GM10847 (cell line): ENCODE measurements around the gene RNF148.

ENCODE experiments used
- POLR2A ChIP-seq: IDR thresholded peaks from 2 replicates; pipeline ENCODE4 v1.6.1; 2011; ENCODE audit not compliant: insufficient read length; ENCODE audit errors: extremely low read depth

RNF148 gene, protein sequence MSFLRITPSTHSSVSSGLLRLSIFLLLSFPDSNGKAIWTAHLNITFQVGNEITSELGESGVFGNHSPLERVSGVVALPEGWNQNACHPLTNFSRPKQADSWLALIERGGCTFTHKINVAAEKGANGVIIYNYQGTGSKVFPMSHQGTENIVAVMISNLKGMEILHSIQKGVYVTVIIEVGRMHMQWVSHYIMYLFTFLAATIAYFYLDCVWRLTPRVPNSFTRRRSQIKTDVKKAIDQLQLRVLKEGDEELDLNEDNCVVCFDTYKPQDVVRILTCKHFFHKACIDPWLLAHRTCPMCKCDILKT

DNA sequence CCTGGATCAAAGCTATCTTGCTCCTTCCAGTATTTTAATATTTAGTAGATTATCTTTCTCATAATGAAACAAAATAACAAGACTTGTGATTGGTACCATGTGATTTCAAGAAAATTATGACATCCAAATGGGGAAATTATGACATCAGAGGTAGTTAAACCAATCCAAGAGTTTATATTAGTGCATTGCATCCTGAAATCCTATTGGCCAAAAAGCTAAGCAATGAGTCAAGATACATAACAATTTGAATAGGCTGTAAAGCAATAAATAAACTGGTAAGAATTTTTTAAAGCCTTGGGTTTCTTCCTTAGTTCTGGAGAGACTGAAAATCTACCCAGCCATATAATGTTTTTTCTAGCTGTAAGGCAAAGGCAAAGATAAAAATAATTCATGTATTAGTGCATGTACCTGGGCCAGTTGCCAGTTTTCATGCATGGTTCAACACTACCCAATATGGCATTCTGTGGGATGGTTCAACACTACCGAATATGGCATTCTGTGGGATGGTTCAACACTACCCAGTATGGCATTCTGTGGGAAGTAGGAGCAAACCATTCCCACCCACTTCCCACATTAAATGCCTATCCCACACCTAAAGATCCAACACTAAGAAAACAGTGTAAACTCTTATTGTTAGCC, at the start of gene RNF148:
Gene RNF148 (minus strand): TSS at position 51 of the 639 bp plus-strand sequence. CDS start 172 bp downstream, outside the sequence.
- no peak for TF ChIP-seq POLR2A

DNA sequence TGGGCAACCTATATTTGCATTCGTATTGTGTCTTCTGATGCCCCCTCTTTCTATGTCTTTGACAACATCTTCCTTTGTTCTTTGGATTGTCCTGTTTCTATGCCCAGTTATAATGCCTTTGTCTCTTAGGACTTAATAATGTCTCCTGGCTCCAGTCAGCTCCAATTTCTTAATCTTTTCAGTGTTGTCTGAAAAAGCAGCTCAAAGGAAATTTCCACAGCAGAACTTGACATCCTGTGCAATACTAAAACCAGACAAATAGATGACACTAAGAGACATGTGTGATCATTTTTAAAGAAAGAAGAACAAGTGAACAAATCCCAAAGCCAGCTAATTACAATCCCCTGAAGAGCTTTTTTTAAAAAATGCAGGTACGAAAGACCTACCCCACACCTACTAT, 47.7 kb upstream of the RNF148 start:
- no peak for TF ChIP-seq POLR2A

DNA sequence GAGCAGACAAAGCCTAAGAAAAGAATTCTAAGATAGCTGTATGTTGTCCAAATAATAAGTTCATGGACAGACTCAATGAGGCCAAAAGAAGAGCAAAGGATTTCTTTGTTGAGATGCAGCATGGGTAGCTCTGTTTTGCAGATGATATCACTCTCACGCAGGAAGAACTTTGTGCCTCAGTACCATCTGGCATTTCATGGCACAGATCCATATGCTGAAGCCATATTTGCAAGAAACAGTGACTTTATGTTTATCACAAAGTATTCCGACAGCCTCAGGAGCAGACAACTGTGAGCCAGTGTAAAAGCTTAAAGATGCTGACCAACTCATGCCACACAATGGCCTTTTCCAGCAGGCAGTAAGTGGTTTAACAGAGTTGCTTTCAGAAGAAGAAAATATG, 45.5 kb upstream of the RNF148 start:
- TF ChIP-seq POLR2A, result no peak

DNA sequence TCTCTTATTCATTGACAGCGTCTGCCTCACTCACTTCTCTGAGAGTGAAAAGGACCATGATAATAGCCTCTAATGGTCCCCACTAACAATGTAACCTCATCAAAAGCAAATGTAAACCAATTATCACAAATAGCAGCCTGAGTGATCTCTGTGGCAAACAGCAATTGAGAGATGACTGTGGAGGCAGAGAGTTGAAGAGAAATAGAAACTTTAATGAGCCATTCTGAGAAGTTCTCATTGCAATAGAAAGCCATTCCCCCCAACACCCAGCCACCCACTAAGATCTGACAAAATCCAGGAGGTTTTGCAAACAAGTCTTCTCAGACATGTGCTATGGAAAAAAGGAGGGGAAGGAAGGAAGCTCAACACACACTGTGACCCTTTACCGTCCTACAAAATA, 44.2 kb upstream of the RNF148 start:
- no peak for TF ChIP-seq POLR2A

DNA sequence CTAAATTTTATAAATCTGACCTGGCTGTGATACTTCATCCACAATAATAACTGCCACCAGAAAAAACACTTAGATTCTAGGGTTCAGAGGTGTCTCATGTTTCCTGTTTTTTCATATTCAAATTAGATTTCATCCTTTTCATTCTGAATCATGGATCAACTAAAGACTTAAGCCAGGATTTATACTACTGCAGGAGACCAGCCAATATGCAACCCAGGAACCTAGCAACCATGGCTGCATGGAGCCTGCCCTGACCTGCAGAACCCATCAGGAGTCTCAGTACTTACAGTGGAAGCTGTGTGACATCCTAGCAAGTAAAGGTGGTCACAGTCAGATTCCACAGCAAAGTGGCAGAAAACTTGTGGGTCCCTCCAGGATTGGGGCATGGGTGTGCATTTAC, 40.5 kb upstream of the RNF148 start:
- TF ChIP-seq POLR2A, result no peak

DNA sequence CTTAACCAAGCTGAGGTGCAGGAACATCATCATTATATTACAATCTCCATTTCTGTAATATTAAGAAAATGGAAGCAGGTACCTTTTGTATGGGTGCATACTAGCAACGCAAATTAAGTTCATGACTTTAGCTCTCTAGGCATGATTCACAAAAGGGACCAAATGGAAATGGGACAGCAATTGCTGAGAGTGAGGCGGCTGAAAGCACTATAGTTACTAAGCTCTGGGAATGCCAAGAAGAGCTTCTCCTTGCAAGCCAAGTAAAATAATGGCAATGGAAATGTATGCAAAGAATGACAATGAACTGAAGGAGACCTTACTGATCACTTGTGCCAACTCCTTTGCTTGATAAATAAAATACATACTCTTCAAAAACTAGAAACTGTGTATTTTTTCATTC, 36.2 kb upstream of the RNF148 start:
- TF ChIP-seq POLR2A, result no peak

DNA sequence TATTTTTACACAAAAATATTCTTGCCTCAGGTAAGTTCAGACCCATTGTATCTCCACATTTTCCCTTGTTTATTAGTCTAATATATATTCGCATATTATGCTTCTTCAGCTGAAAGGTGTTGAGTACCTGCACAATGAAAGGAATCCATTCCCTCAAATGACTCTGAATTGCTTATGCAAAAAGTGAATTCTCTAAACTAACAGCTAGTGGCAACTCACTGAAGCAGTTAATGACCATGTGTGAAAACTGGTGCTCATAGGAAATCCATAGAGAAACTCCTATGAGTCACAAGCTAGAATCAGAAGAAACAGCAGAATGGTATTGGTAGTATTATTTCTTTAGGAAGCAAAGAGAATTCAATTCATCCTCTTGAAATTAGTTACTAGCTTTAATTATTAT, 33.5 kb upstream of the RNF148 start:
- TF ChIP-seq POLR2A, result no peak

DNA sequence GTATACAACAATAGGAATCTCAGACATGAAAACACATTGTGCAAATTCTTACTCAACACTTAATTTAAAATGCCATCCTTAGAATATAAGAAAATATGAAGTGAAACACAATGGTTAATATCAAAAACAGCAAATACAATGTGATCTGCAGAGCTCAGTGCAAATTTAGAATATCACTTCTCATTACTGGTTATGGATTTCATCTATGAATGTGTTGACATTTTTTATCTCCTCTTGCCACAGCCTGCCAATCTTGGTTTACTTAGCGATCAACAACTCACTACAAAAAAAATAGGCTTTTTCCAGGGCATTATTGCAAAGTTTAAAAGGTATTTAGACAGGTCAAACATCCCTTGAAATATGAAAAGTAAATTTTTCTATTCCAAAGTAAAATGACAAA, 25.0 kb upstream of the RNF148 start:
- no peak for TF ChIP-seq POLR2A

DNA sequence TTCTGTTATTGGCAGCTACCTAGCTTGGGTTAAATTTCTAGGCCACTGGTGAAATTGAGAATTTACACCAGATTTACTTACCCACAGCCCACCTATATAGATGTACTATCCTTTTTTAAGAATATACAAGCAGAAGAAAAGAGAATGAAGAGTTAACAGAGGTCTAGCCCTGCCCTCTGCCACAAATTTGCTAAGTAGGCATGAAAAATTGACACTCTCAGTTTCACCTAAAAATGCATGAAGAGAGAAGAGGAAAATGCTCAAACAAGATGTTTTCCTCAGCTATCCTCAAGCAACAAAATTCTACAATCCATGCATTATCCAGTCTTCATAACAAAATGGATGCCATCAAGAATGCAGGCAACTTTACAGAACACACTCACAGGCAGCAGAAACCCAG, 24.6 kb upstream of the RNF148 start:
- no peak for TF ChIP-seq POLR2A

DNA sequence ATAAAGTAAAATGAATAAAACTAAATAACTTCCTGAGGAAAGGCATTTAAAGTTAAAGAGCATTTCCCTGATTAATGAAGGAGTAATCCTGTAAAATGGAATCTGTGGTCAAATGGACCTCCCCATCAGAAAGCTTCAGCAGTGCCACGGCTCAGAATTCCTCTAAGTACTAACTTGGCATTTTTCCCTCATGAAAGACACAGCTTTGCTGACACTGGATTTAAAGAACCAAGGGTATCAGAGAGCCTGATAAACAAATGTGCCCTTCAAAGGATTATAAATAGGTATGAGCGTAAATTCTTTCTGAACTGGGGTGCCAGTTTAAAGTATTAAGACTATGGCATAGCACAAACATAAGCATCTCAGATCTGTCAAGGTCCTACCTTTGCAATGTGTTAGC, 24.2 kb upstream of the RNF148 start:
- no peak for TF ChIP-seq POLR2A

DNA sequence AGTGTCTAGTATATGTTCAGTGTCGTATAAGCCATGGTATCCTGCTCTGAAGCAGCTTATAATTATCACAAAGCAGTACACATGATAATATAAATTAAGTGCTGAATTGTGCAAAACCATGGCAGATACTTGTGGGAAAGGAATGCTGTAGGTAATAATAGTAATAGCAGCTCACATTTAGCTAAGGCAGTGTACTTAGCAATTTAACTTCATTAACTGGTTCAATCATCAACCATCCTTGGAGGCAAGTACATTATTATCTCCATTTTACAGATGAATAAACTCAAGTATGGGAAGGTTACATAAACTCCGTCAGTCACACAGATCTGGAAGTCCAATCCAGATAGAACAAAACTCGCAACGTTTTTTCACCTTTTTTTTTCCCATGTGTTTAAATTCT, 21.6 kb upstream of the RNF148 start:
- no peak for TF ChIP-seq POLR2A

DNA sequence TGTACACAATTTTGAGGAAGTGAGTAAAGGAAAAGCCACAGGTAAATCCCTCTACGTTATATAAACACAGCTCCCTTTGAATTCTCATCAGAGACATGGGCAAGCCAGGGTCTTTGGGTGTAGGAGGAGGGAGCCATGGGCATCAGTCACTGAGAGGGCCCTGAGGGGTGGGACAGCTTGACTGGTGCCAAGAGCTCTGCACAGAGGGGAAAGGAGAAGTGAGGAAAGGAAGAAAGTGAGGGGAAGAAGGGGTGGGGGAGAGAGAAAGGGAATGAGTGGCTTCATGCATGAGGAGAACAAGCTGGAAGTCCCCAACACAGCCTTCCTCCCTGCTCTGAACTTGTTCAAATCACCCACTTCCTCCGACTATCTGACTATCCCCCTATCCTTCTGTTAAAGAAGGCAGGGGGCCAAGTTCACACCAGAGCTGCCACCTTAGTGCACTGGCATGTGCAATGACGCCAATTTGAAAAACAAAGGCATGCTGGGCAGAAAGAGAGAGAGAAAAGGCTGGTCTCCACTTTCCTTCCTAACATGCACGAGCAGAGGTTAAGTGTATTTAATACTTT, 16.4 kb upstream of the RNF148 start:
- no peak for TF ChIP-seq POLR2A

DNA sequence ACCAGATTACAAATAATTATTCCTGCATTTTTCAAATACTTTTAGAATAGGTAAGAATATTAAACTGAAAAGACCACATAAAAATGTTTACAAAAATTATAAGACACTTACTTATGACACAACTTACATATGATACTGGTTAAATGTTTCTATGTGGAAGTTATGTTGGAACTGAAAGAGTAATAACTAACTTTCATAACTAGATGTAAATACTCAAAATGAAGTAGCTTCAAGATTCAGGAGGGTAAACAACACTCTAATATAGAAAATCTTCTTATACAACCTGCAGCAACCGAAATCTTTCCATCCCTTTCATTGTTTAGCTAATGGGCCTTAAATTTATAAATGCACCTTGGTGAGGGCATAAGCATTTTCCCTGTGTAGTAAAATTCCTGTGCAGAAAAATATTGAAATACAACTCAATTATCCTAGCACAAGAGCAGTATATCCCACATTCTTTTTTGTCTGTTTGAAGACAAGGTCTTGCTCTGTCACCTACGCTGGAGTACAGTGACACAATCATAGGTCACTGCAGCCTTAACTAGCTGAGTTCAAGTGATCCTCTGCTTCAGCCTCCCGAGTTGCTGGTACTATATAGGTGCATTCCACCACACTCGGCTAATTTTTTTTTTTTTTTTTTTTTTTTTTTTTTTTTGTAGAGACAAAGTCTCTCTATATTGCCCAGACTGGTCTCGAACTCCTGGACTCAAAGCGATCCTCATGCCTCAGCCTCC, 14.8 kb upstream of the RNF148 start:
- no peak for TF ChIP-seq POLR2A

DNA sequence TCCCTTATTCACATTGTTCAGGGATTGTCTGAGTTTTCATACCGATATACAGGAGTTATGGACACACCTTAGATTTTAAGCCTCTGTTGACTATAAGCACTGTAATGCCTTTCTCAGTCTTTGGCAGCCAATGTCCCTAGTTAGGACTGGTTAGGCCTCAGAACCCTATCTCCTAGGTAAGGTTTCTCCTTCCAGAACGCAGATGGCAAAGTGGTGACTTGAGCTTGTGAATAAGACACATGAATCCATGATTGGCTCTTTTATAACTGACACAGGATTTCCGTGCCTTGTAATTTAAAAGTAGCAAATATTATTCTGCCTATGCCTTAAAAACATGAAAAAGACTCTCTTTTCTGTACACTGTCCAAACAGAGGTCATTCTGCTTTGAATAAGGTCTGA, 12.5 kb upstream of the RNF148 start:
- TF ChIP-seq POLR2A, result no peak

DNA sequence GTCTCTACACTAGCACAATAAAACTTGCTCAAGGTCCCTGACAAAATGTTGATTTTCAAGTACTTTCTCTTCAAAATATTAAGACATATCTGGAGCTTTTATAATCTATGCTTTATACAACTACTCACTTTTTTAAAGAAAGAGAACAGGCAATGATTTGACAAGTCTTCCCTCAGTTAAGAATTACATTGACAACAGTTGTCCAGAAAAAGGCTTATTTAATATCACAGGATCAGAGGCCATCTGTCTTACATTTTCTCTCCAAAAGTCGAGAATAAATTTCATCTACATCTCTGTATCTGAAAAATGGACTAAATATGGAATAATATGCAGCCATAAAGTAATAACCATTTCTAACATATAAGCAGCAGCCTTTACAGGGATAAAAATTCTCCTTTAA, 8.2 kb upstream of the RNF148 start:
- TF ChIP-seq POLR2A, result no peak
